DOHH2 (cell line): ENCODE measurements around the gene KHDRBS2.

Experiments used
- EZH2phosphoT487 ChIP-seq: fragments of 200-600 bp; sonication (generic); IDR thresholded peaks from 2 replicates; pipeline ENCODE4 v1.6.1; 2017; ENCODE audit warnings: borderline replicate concordance, mild to moderate bottlenecking, antibody characterized with exemption, low read length, moderate library complexity, mixed read lengths
- TF ChIP-seq, protein P1 (sequence below): fragments of 200-600 bp; sonication (generic); IDR thresholded peaks from one replicate; pipeline ENCODE4 v1.5.1; 2014; ENCODE audit warnings: antibody characterized with exemption, mild to moderate bottlenecking, low read depth, low read length; ENCODE audit not compliant: poor library complexity, severe bottlenecking

DNA sequence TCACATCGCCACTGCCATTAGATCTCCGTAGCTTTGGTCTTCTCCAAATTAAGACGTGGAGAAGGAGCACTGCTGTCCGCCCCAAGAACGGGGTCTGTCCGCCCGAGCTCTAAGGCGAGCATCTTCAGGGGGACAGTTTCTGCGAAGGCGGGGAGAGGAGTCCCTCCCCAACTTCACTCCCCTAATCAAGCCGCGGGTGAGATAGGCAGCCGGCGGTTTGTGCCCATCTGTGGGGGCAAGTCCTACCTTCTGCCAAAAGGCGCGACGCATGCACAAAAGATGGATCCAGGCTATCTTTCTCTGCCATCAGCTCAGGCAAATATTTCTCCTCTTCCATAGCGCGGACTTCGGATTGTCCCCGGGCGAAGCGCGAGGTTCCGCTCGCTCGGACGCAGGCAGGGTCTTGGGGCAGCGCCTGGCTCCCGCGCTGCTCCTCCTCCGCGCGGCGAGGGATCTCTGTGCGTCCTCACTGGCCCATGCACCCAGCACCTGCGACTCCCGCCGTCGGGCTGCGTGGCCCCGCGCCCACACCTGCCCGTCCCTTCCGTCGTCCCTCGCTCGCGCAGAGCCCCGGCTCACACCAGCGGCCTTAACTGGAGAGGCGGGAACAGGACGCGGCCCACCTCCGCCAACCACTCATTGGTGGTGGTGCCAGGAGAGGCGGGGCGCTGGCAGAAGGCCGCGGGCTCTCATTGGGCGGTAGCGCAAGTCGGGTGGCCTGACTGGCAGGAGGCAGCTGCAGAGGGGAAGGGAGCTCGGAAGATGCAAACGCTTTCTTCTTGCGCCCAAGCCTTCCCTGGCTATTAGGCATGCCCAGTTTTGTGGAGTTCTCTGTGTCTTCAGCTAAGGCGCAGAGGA lies at the start of gene KHDRBS2:
- TF ChIP-seq, protein P1, sequence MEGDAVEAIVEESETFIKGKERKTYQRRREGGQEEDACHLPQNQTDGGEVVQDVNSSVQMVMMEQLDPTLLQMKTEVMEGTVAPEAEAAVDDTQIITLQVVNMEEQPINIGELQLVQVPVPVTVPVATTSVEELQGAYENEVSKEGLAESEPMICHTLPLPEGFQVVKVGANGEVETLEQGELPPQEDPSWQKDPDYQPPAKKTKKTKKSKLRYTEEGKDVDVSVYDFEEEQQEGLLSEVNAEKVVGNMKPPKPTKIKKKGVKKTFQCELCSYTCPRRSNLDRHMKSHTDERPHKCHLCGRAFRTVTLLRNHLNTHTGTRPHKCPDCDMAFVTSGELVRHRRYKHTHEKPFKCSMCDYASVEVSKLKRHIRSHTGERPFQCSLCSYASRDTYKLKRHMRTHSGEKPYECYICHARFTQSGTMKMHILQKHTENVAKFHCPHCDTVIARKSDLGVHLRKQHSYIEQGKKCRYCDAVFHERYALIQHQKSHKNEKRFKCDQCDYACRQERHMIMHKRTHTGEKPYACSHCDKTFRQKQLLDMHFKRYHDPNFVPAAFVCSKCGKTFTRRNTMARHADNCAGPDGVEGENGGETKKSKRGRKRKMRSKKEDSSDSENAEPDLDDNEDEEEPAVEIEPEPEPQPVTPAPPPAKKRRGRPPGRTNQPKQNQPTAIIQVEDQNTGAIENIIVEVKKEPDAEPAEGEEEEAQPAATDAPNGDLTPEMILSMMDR: no peak
- TF ChIP-seq EZH2phosphoT487: no peak
